ENCODE results near the gene CRY1. TPM values are rescaled to one million over a fixed set of nuclear protein-coding genes. Genes with fewer than 3 reads are reported as not detected.

Gene CRY1
- total RNA-seq, 2 experiments from 2014 or later, result 13.5 to 15.7 TPM

GRCh38 chr12:106975098-106975497 is 118.3 kb downstream of the CRY1 start:
- ChIA-PET CTCF (no interaction called here), POLR2A (no interaction called here)
- no peak for DNase-seq
- no peaks in the 10 kb centered on the region for H3K9me3 Mint-ChIP-seq (ENCODE audit: insufficient read depth)
- no peak overlapping the region for H3K4me3 Mint-ChIP-seq
- ATAC-seq, result no peak
- H3K27me3 Mint-ChIP-seq (ENCODE audit: low read depth), result no peaks in the 10 kb centered on the region
- peaks cover 2% of the 10 kb centered on the region for H3K4me1 Mint-ChIP-seq (ENCODE audit: low read depth)
- H3K27ac Mint-ChIP-seq, result no peak overlapping the region
- peaks cover 31% of the 10 kb centered on the region for H3K36me3 Mint-ChIP-seq (ENCODE audit: low read depth)

- H3K4me1 Mint-ChIP-seq (ENCODE audit: low read depth), result peaks cover 2% of the 10 kb centered on the region
- ChIA-PET CTCF (no interaction called here), POLR2A (no interaction called here)
- H3K4me3 Mint-ChIP-seq, result no peak overlapping the region
- no peak for ATAC-seq
- peaks cover 31% of the 10 kb centered on the region for H3K36me3 Mint-ChIP-seq (ENCODE audit: low read depth)
- no peak for DNase-seq
- no peak overlapping the region for H3K27ac Mint-ChIP-seq
- H3K27me3 Mint-ChIP-seq (ENCODE audit: low read depth), result no peaks in the 10 kb centered on the region
- H3K9me3 Mint-ChIP-seq (ENCODE audit: insufficient read depth), result no peaks in the 10 kb centered on the region
These were observed 118.8 kb downstream of the CRY1 start for GRCh38 chr12:106974511-106974910.

- no peaks in the 10 kb centered on the region for H3K27me3 Mint-ChIP-seq (ENCODE audit: low read depth)
- no peaks in the 10 kb centered on the region for H3K9me3 Mint-ChIP-seq (ENCODE audit: insufficient read depth)
- POLR2A ChIA-PET, result interaction anchor here (0.9 kb wide), 1 partner anchor 13 kb away, joined by 4 read pairs; the partner anchor contains the start of gene MTERF2
- CTCF ChIA-PET, result no interaction called here
- ATAC-seq (no peak), DNase-seq (no peak)
- H3K36me3 Mint-ChIP-seq (ENCODE audit: low read depth), result peaks cover 32% of the 10 kb centered on the region
- peaks cover 2% of the 10 kb centered on the region for H3K4me1 Mint-ChIP-seq (ENCODE audit: low read depth)
- no peak overlapping the region for H3K4me3 Mint-ChIP-seq
- no peak overlapping the region for H3K27ac Mint-ChIP-seq
These were observed 119.8 kb downstream of the CRY1 start for GRCh38 chr12:106973545-106973944.

- ATAC-seq, result no peak
- Mint-ChIP-seq H3K4me1 (ENCODE audit: low read depth) (peaks cover 2% of the 10 kb centered on the region), H3K4me3 (no peak overlapping the region), H3K27me3 (ENCODE audit: low read depth) (no peaks in the 10 kb centered on the region), H3K27ac (no peak overlapping the region), H3K36me3 (ENCODE audit: low read depth) (peaks cover 37% of the 10 kb centered on the region), H3K9me3 (ENCODE audit: insufficient read depth) (no peaks in the 10 kb centered on the region)
- ChIA-PET CTCF (no interaction called here), POLR2A (no interaction called here)
- no peak for DNase-seq
These were observed 122.3 kb downstream of the CRY1 start for GRCh38 chr12:106971065-106971464.

GRCh38 chr12:106964526-106964925 is 128.8 kb downstream of the CRY1 start:
- no peaks in the 10 kb centered on the region for H3K9me3 Mint-ChIP-seq (ENCODE audit: insufficient read depth)
- no peak for DNase-seq
- ATAC-seq, result no peak
- ChIA-PET POLR2A (no interaction called here), CTCF (no interaction called here)
- no peak overlapping the region for H3K4me3 Mint-ChIP-seq
- no peak overlapping the region for H3K27ac Mint-ChIP-seq
- H3K4me1 Mint-ChIP-seq (ENCODE audit: low read depth), result no peaks in the 10 kb centered on the region
- no peaks in the 10 kb centered on the region for H3K27me3 Mint-ChIP-seq (ENCODE audit: low read depth)
- H3K36me3 Mint-ChIP-seq (ENCODE audit: low read depth), result peaks cover 43% of the 10 kb centered on the region

- Mint-ChIP-seq H3K9me3 (ENCODE audit: insufficient read depth) (no peaks in the 10 kb centered on the region), H3K27me3 (ENCODE audit: low read depth) (no peaks in the 10 kb centered on the region), H3K27ac (no peak overlapping the region), H3K36me3 (ENCODE audit: low read depth) (peaks cover 33% of the 10 kb centered on the region), H3K4me1 (ENCODE audit: low read depth) (peaks cover 13% of the 10 kb centered on the region), H3K4me3 (no peak overlapping the region)
- DNase-seq, result no peak
- ATAC-seq, result no peak
- ChIA-PET POLR2A (no interaction called here), CTCF (no interaction called here)
These were observed 131.1 kb downstream of the CRY1 start for GRCh38 chr12:106962286-106962685.

GRCh38 chr12:106960443-106960842 is 132.9 kb downstream of the CRY1 start:
- peaks cover 23% of the 10 kb centered on the region for H3K36me3 Mint-ChIP-seq (ENCODE audit: low read depth)
- DNase-seq (no peak), ATAC-seq (no peak)
- H3K9me3 Mint-ChIP-seq (ENCODE audit: insufficient read depth), result no peaks in the 10 kb centered on the region
- peaks cover 16% of the 10 kb centered on the region for H3K4me1 Mint-ChIP-seq (ENCODE audit: low read depth)
- no peak overlapping the region for H3K27ac Mint-ChIP-seq
- H3K4me3 Mint-ChIP-seq, result no peak overlapping the region
- H3K27me3 Mint-ChIP-seq (ENCODE audit: low read depth), result no peaks in the 10 kb centered on the region
- POLR2A ChIA-PET, result no interaction called here
- CTCF ChIA-PET, result no interaction called here

- DNase-seq, result no peak
- Mint-ChIP-seq H3K4me3 (peak overlapping the region; percentile 99), H3K36me3 (ENCODE audit: low read depth) (peaks cover 11% of the 10 kb centered on the region), H3K27ac (peak overlapping the region; percentile 96), H3K4me1 (ENCODE audit: low read depth) (peaks cover 23% of the 10 kb centered on the region), H3K27me3 (ENCODE audit: low read depth) (no peaks in the 10 kb centered on the region), H3K9me3 (ENCODE audit: insufficient read depth) (no peaks in the 10 kb centered on the region)
- POLR2A ChIA-PET, result interaction anchor here (0.7 kb wide), 1 partner anchor 29 kb away, joined by 3 read pairs; the partner anchor contains the start of gene MTERF2
- CTCF ChIA-PET, result interaction anchor here (0.7 kb wide), 1 partner anchor 12 kb away, joined by 3 read pairs; no protein-coding TSS in a partner anchor
- ATAC-seq, result no peak
These were observed 135.8 kb downstream of the CRY1 start for GRCh38 chr12:106957583-106957982.

- peak overlapping the region; percentile 96 for H3K27ac Mint-ChIP-seq
- H3K9me3 Mint-ChIP-seq (ENCODE audit: insufficient read depth), result no peaks in the 10 kb centered on the region
- DNase-seq (peak; percentile 74), ATAC-seq (peak; percentile 47)
- H3K4me1 Mint-ChIP-seq (ENCODE audit: low read depth), result peaks cover 23% of the 10 kb centered on the region
- peak overlapping the region; percentile 99 for H3K4me3 Mint-ChIP-seq
- H3K27me3 Mint-ChIP-seq (ENCODE audit: low read depth), result peaks cover 4% of the 10 kb centered on the region
- CTCF ChIA-PET, result interaction anchor here (0.9 kb wide), 1 partner anchor 599 kb away, joined by 3 read pairs; the partner anchor contains the start of gene POLR3B
- peaks cover 8% of the 10 kb centered on the region for H3K36me3 Mint-ChIP-seq (ENCODE audit: low read depth)
- POLR2A ChIA-PET, result interaction anchor here (0.5 to 1.8 kb wide), 11 partner anchors 14 to 724 kb away, joined by 3 to 8 read pairs (median 4); no protein-coding TSS in a partner anchor
These were observed 137.2 kb downstream of the CRY1 start for GRCh38 chr12:106956048-106956578.

GRCh38 chr12:106955377-106956047 is 137.8 kb downstream of the CRY1 start, which contains the start of gene TMEM263:
Gene TMEM263, plus strand, starts transcription at chr12:106955907. Its CDS starts 11,210 bp downstream, at chr12:106967117.
- peaks cover 3% of the 10 kb centered on the region for H3K9me3 Mint-ChIP-seq (ENCODE audit: insufficient read depth)
- peaks cover 23% of the 10 kb centered on the region for H3K4me1 Mint-ChIP-seq (ENCODE audit: low read depth)
- H3K27me3 Mint-ChIP-seq (ENCODE audit: low read depth), result peaks cover 7% of the 10 kb centered on the region
- H3K27ac Mint-ChIP-seq, result peak within 1 kb of the TSS; percentile 96
- H3K4me3 Mint-ChIP-seq, result peak within 1 kb of the TSS; percentile 99
- H3K36me3 Mint-ChIP-seq (ENCODE audit: low read depth), result peaks cover 6% of the 10 kb centered on the region
- ChIA-PET POLR2A (interaction anchor here (0.6 to 1.8 kb wide), 10 partner anchors 14 to 417 kb away, joined by 3 to 8 read pairs (median 4); no protein-coding TSS in a partner anchor), CTCF (interaction anchor here (0.9 to 1.1 kb wide), 2 partner anchors 147 to 598 kb away, joined by 3 read pairs; partner anchors contain the start of gene POLR3B)
- DNase-seq (peak; percentile 94), ATAC-seq (peak; percentile 86)

GRCh38 chr12:106954462-106955376 is 138.6 kb downstream of the CRY1 start:
- Mint-ChIP-seq H3K36me3 (ENCODE audit: low read depth) (peaks cover 6% of the 10 kb centered on the region), H3K9me3 (ENCODE audit: insufficient read depth) (peaks cover 7% of the 10 kb centered on the region), H3K27ac (peak overlapping the region; percentile 89), H3K4me1 (ENCODE audit: low read depth) (peaks cover 23% of the 10 kb centered on the region), H3K4me3 (peak overlapping the region; percentile 99), H3K27me3 (ENCODE audit: low read depth) (peaks cover 9% of the 10 kb centered on the region)
- no peak for DNase-seq
- CTCF ChIA-PET, result interaction anchor here (0.6 to 1.1 kb wide), 4 partner anchors 13 to 1662 kb away, joined by 3 to 4 read pairs (median 3); no protein-coding TSS in a partner anchor
- POLR2A ChIA-PET, result interaction anchor here (0.6 to 1.4 kb wide), 6 partner anchors 28 to 794 kb away, joined by 3 to 4 read pairs (median 3); no protein-coding TSS in a partner anchor
- ATAC-seq, result peak; percentile 20

All from activated CD8-positive, alpha-beta T cell treated with anti-CD3 and anti-CD28 coated beads, Interleukin-2, amount 10 ng/mL, durations not matched to agents 7 days and 5 days (primary cell).